Stimulated activated CD8-positive, alpha-beta memory T cell treated with anti-CD3 and anti-CD28 coated beads, Interleukin-12 subunit alpha, Interleukin-12 subunit beta, amount 100 ng/mL, for 24 hours (primary cell): Measurements from ENCODE around the gene SPIRE1.
"Not testable (repeated sequence)": the region's sequence is repeated elsewhere in the genome, so short reads cannot be mapped to it uniquely, and the experiment has no call there.

ENCODE experiments used
- DNase-seq: peaks from one replicate; pipeline ENCODE4 v3.0.0-alpha.2; 2020; ENCODE audit errors: extremely low read depth

Gene SPIRE1

GRCh38 chr18:12645751-12646203, 12.1 kb downstream of the SPIRE1 start:
- DNase-seq: no peak

GRCh38 chr18:12645254-12645653, 12.7 kb downstream of the SPIRE1 start:
- DNase-seq: no peak

GRCh38 chr18:12643756-12644155, 14.2 kb downstream of the SPIRE1 start:
- not testable (repeated sequence) for DNase-seq

GRCh38 chr18:12640881-12641200, 17.1 kb downstream of the SPIRE1 start:
- DNase-seq: no peak

GRCh38 chr18:12639990-12640880, 17.7 kb downstream of the SPIRE1 start:
- no peak for DNase-seq

- no peak for DNase-seq
Observed at GRCh38 chr18:12638644-12639124, 19.2 kb downstream of the SPIRE1 start.

- DNase-seq: no peak
Observed at GRCh38 chr18:12637901-12638643, 19.8 kb downstream of the SPIRE1 start.

- DNase-seq: no peak
Observed at GRCh38 chr18:12637393-12637792, 20.5 kb downstream of the SPIRE1 start.

GRCh38 chr18:12631831-12632477, 26.0 kb downstream of the SPIRE1 start:
- no peak for DNase-seq

- no peak for DNase-seq
Observed at GRCh38 chr18:12630136-12630535, 27.8 kb downstream of the SPIRE1 start.

- no peak for DNase-seq
Observed at GRCh38 chr18:12628706-12629702, 28.9 kb downstream of the SPIRE1 start.

- not testable (repeated sequence) for DNase-seq
Observed at GRCh38 chr18:12627199-12627598, 30.7 kb downstream of the SPIRE1 start.

- DNase-seq: no peak
Observed at GRCh38 chr18:12625241-12625640, 32.7 kb downstream of the SPIRE1 start.

GRCh38 chr18:12621742-12622306, 36.1 kb downstream of the SPIRE1 start:
- no peak for DNase-seq

GRCh38 chr18:12615748-12616147, 42.2 kb downstream of the SPIRE1 start:
- DNase-seq: no peak

GRCh38 chr18:12608301-12608700, 49.6 kb downstream of the SPIRE1 start:
- DNase-seq: no peak

GRCh38 chr18:12606592-12607315, 51.2 kb downstream of the SPIRE1 start:
- no peak for DNase-seq

- DNase-seq: no peak
Observed at GRCh38 chr18:12604445-12605007, 53.4 kb downstream of the SPIRE1 start.

- no peak for DNase-seq
Observed at GRCh38 chr18:12599966-12600365, 57.9 kb downstream of the SPIRE1 start.

GRCh38 chr18:12599543-12599942, 58.4 kb downstream of the SPIRE1 start:
- DNase-seq: no peak
